ENCODE results near the gene MTM1. TPM values are rescaled to one million over a fixed set of nuclear protein-coding genes. Genes with fewer than 3 reads are reported as not detected.

Gene MTM1
- total RNA-seq, 1 donor from 2014 or later = 15.3 TPM

GRCh38 chrX:150688911-150689451, 120.6 kb downstream of the MTM1 start:
- no peaks in the 10 kb centered on the region for H3K36me3 ChIP-seq
- no peak overlapping the region for H3K4me3 ChIP-seq
- H3K9me3 ChIP-seq (ENCODE audit: low read depth) = no peaks in the 10 kb centered on the region
- H3K4me2 ChIP-seq = no peak overlapping the region
- H3K4me1 Mint-ChIP-seq = peaks cover 9% of the 10 kb centered on the region
- TF ChIP-seq EZH2phosphoT487 (IDR thresholded peaks at IDR 0.05) = no peak
- TF ChIP-seq EZH2 (IDR thresholded peaks at IDR 0.05) = no peak
- TF ChIP-seq, protein P1, sequence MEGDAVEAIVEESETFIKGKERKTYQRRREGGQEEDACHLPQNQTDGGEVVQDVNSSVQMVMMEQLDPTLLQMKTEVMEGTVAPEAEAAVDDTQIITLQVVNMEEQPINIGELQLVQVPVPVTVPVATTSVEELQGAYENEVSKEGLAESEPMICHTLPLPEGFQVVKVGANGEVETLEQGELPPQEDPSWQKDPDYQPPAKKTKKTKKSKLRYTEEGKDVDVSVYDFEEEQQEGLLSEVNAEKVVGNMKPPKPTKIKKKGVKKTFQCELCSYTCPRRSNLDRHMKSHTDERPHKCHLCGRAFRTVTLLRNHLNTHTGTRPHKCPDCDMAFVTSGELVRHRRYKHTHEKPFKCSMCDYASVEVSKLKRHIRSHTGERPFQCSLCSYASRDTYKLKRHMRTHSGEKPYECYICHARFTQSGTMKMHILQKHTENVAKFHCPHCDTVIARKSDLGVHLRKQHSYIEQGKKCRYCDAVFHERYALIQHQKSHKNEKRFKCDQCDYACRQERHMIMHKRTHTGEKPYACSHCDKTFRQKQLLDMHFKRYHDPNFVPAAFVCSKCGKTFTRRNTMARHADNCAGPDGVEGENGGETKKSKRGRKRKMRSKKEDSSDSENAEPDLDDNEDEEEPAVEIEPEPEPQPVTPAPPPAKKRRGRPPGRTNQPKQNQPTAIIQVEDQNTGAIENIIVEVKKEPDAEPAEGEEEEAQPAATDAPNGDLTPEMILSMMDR (IDR thresholded peaks at IDR 0.05) = no peak
- H3K4me3 Mint-ChIP-seq = no peak overlapping the region
- no peak overlapping the region for H3K27ac ChIP-seq
- H2AFZ ChIP-seq (replicated peaks) = no peak overlapping the region
- peaks cover 2% of the 10 kb centered on the region for H3K79me2 ChIP-seq (ENCODE audit: low read depth)
- peaks cover 12% of the 10 kb centered on the region for H3K9me3 Mint-ChIP-seq
- no peak for DNase-seq (ENCODE audit: low spot score)
- H3K36me3 Mint-ChIP-seq = no peaks in the 10 kb centered on the region
- H3K27me3 ChIP-seq = no peaks in the 10 kb centered on the region
- peaks cover 8% of the 10 kb centered on the region for H3K27me3 Mint-ChIP-seq (ENCODE audit: insufficient read depth, low read depth)
- no peaks in the 10 kb centered on the region for H3K4me1 ChIP-seq
- H4K20me1 ChIP-seq (ENCODE audit: low read depth) = no peaks in the 10 kb centered on the region
- no peak overlapping the region for H3K9ac ChIP-seq
- H3F3A ChIP-seq (ENCODE audit: low read depth) = no peaks in the 10 kb centered on the region
- no peak overlapping the region for H3K27ac Mint-ChIP-seq

DNA sequence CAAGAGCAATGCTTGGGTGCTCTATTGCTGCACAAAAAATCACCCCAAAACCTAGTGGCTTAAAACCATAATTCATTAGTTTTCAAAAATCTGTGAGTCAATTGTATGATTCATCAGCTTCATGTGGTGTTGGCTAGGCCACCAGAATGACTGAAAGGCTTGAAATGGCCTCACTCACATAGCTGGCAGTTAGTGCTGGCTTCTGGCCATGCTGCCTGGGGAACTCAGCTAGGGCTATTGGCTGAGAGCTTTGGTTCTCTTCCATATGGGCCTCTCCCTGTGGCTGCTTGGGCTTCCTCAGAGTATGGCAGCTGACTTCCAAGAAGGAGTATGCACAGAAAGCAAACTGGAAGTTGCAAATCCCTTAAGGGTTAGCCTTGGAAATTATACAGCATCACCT, 121.7 kb downstream of the MTM1 start:
- Mint-ChIP-seq H3K9me3 (peaks cover 13% of the 10 kb centered on the region), H3K36me3 (no peaks in the 10 kb centered on the region)
- H3K9ac ChIP-seq = no peak overlapping the region

GRCh38 chrX:150692296-150692695, 123.9 kb downstream of the MTM1 start:
- Mint-ChIP-seq H3K9me3 (peaks cover 13% of the 10 kb centered on the region), H3K36me3 (peaks cover 2% of the 10 kb centered on the region), H3K27ac (no peak overlapping the region), H3K4me1 (peaks cover 21% of the 10 kb centered on the region), H3K4me3 (peak overlapping the region; percentile 84), H3K27me3 (ENCODE audit: insufficient read depth, low read depth) (peaks cover 9% of the 10 kb centered on the region)
- Histone ChIP-seq H3K36me3 (no peaks in the 10 kb centered on the region), H3K79me2 (ENCODE audit: low read depth) (peaks cover 5% of the 10 kb centered on the region), H3K27me3 (no peaks in the 10 kb centered on the region), H3K27ac (no peak overlapping the region), H3K9ac (no peak overlapping the region), H3K4me3 (peak overlapping the region; percentile 58), H3K4me1 (no peaks in the 10 kb centered on the region), H3K9me3 (ENCODE audit: low read depth) (no peaks in the 10 kb centered on the region), H2AFZ (replicated peaks) (no peak overlapping the region), H4K20me1 (ENCODE audit: low read depth) (no peaks in the 10 kb centered on the region), H3F3A (ENCODE audit: low read depth) (no peaks in the 10 kb centered on the region), H3K4me2 (peak overlapping the region; percentile 79)
- TF ChIP-seq, protein P1 (IDR thresholded peaks at IDR 0.05) = no peak
- TF ChIP-seq EZH2phosphoT487 (IDR thresholded peaks at IDR 0.05) (no peak), EZH2 (IDR thresholded peaks at IDR 0.05) (no peak)
- DNase-seq (ENCODE audit: low spot score) = no peak

More for the DNA sequence above, 121.7 kb downstream of the MTM1 start:
- no peak overlapping the region for H2AFZ ChIP-seq (replicated peaks)
- Mint-ChIP-seq H3K27ac (no peak overlapping the region), H3K4me1 (peaks cover 15% of the 10 kb centered on the region), H3K27me3 (ENCODE audit: insufficient read depth, low read depth) (peaks cover 10% of the 10 kb centered on the region), H3K4me3 (no peak overlapping the region)
- no peak overlapping the region for H3K4me3 ChIP-seq
- H3K27ac ChIP-seq = no peak overlapping the region
- no peaks in the 10 kb centered on the region for H3K27me3 ChIP-seq
- H4K20me1 ChIP-seq (ENCODE audit: low read depth) = no peaks in the 10 kb centered on the region
- no peaks in the 10 kb centered on the region for H3F3A ChIP-seq (ENCODE audit: low read depth)
- no peak for TF ChIP-seq EZH2phosphoT487 (IDR thresholded peaks at IDR 0.05)
- H3K4me1 ChIP-seq = no peaks in the 10 kb centered on the region
- peaks cover 5% of the 10 kb centered on the region for H3K79me2 ChIP-seq (ENCODE audit: low read depth)
- H3K4me2 ChIP-seq = no peak overlapping the region
- no peaks in the 10 kb centered on the region for H3K36me3 ChIP-seq
- no peak for DNase-seq (ENCODE audit: low spot score)
- no peaks in the 10 kb centered on the region for H3K9me3 ChIP-seq (ENCODE audit: low read depth)
